Testis (tissue), 2 donors: ENCODE measurements around the gene FRMD1.

Experiments used
- POLR2A ChIP-seq: fragments of 450-650 bp; IDR thresholded peaks from one replicate; pipeline ENCODE4 v1.6.1; 2017; ENCODE audit warnings: antibody characterized with exemption, mild to moderate bottlenecking, moderate library complexity
- TF ChIP-seq, protein P1 (sequence below), 3 experiments: fragments of 450-650 bp in 2 of 3; fragments of 200-600 bp in 1 of 3; sonication (generic) in 1 of 3; IDR thresholded peaks; one replicate each; pipeline ENCODE4 v1.5.1; 2016 to 2019; ENCODE audit warnings: antibody characterized with exemption in 3 of 3, mild to moderate bottlenecking in 2 of 3, moderate library complexity in 1 of 3

DNA sequence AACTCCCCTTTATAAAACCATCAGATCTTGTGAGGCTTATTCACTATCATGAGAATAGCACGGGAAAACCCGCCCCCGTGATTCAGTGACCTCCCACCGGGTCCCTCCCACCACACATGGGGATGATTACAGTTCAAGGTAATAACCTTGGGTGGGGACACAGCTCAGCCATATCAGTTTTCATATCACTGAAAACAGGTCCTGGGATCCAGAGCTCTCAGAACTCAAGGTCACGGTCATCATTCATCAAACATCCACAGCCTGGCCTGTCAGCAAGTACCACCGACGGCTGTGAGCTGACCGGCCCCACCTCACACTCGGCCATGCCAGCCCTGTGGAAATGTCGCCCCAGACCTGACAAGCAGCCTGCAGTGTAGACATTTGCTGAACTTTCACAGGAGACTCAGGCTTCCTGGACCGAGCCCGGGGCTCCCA, 14.1 kb upstream of the FRMD1 start:
- TF ChIP-seq, protein P1, sequence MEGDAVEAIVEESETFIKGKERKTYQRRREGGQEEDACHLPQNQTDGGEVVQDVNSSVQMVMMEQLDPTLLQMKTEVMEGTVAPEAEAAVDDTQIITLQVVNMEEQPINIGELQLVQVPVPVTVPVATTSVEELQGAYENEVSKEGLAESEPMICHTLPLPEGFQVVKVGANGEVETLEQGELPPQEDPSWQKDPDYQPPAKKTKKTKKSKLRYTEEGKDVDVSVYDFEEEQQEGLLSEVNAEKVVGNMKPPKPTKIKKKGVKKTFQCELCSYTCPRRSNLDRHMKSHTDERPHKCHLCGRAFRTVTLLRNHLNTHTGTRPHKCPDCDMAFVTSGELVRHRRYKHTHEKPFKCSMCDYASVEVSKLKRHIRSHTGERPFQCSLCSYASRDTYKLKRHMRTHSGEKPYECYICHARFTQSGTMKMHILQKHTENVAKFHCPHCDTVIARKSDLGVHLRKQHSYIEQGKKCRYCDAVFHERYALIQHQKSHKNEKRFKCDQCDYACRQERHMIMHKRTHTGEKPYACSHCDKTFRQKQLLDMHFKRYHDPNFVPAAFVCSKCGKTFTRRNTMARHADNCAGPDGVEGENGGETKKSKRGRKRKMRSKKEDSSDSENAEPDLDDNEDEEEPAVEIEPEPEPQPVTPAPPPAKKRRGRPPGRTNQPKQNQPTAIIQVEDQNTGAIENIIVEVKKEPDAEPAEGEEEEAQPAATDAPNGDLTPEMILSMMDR (IDR thresholded peaks at IDR 0.05), result no peak
- TF ChIP-seq POLR2A, result no peak
